ENCODE measurements around the gene SLC16A4.

DNA sequence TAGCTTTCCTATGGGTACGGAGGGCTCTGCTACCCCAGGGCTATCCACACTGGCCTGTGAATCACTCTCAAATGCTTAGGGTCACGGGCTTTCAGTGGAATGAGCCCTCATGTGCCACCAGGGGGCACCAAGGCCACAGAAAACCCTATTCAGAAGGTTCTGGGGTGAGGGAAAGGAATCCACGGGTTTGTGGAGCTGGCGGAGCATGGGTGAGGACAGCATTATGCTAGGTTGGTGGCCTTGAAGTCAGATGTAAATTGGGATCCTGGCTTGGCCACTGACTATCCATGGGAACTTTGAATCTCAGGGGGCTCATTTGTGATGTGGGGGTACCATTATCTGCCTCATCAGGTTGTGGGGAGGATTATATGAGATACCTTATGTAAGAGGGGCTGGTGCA lies 21.8 kb upstream of the SLC16A4 start:
- TF ChIP-seq EZH2 (IDR thresholded peaks at IDR 0.05; ENCODE audit: borderline replicate concordance, control insufficient read depth, low read depth, low read length): no peak
- TF ChIP-seq, protein P1, sequence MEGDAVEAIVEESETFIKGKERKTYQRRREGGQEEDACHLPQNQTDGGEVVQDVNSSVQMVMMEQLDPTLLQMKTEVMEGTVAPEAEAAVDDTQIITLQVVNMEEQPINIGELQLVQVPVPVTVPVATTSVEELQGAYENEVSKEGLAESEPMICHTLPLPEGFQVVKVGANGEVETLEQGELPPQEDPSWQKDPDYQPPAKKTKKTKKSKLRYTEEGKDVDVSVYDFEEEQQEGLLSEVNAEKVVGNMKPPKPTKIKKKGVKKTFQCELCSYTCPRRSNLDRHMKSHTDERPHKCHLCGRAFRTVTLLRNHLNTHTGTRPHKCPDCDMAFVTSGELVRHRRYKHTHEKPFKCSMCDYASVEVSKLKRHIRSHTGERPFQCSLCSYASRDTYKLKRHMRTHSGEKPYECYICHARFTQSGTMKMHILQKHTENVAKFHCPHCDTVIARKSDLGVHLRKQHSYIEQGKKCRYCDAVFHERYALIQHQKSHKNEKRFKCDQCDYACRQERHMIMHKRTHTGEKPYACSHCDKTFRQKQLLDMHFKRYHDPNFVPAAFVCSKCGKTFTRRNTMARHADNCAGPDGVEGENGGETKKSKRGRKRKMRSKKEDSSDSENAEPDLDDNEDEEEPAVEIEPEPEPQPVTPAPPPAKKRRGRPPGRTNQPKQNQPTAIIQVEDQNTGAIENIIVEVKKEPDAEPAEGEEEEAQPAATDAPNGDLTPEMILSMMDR (IDR thresholded peaks at IDR 0.05 in 2 of 3, conservative IDR thresholded peaks at IDR 0.05 in 1 of 3; ENCODE audit: control insufficient read depth in 2 of 3, extremely low read depth in 1 of 3, insufficient read depth in 1 of 3, low read depth in 3 of 3, low read length in 3 of 3): peak; percentile 80 to 83 (median 83)
- no peak for TF ChIP-seq POLR2AphosphoS5 (IDR thresholded peaks at IDR 0.05; ENCODE audit: low read length)
- TF ChIP-seq, protein P2, sequence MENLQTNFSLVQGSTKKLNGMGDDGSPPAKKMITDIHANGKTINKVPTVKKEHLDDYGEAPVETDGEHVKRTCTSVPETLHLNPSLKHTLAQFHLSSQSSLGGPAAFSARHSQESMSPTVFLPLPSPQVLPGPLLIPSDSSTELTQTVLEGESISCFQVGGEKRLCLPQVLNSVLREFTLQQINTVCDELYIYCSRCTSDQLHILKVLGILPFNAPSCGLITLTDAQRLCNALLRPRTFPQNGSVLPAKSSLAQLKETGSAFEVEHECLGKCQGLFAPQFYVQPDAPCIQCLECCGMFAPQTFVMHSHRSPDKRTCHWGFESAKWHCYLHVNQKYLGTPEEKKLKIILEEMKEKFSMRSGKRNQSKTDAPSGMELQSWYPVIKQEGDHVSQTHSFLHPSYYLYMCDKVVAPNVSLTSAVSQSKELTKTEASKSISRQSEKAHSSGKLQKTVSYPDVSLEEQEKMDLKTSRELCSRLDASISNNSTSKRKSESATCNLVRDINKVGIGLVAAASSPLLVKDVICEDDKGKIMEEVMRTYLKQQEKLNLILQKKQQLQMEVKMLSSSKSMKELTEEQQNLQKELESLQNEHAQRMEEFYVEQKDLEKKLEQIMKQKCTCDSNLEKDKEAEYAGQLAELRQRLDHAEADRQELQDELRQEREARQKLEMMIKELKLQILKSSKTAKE (IDR thresholded peaks at IDR 0.05; ENCODE audit: low read depth, poor library complexity, severe bottlenecking): no peak
- no peak for TF ChIP-seq JUNB (IDR thresholded peaks at IDR 0.05)
- TF ChIP-seq GABPA (IDR thresholded peaks at IDR 0.05; ENCODE audit: low read depth): no peak
- TF ChIP-seq BACH1 (IDR thresholded peaks at IDR 0.05; ENCODE audit: borderline replicate concordance): no peak
- no peak for TF ChIP-seq MAX (IDR thresholded peaks at IDR 0.05; ENCODE audit: low read depth, low read length)
- TF ChIP-seq BRCA1 (IDR thresholded peaks at IDR 0.05; ENCODE audit: low read depth, low read length): no peak
- TF ChIP-seq FOS (IDR thresholded peaks at IDR 0.05; ENCODE audit: borderline replicate concordance, extremely low read depth, insufficient read length): no peak
